Measurements from ENCODE around the gene BAAT.

BAAT gene

DNA sequence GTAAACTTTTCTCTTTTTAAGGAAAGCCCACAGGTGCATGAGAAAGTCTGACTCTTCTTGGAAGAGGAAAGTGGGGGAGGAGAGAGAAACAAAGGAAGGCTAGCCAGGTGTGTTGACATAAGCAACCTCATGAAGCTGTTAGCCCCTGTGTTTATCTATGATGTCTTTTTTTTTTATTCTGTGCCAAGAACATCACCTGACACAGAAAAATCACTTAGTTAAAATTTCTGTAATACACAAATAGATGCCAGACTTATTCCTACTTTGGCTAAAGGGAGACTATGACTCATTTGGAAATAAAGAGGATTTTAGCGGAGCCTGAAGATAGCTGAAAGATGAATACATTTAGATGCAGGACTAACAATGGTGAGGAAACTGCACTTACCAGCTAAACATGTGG, 58.3 kb downstream of the BAAT start:
- H2AFZ ChIP-seq (ENCODE audit: low read depth, low read length) = no peak overlapping the region
- no peak overlapping the region for H3K4me2 ChIP-seq (ENCODE audit: low read length)
- H3K27ac ChIP-seq (ENCODE audit: low read length) = no peak overlapping the region
- H3K9me3 ChIP-seq (ENCODE audit: insufficient read depth, low read length) = no peaks in the 10 kb centered on the region
- H3K4me1 ChIP-seq (ENCODE audit: low read length) = no peaks in the 10 kb centered on the region
- no peaks in the 10 kb centered on the region for H4K20me1 ChIP-seq (ENCODE audit: insufficient read depth, low read length)
- TF ChIP-seq CTCF (IDR thresholded peaks at IDR 0.05; ENCODE audit: low read depth, low read length) = no peak
- H3K9ac ChIP-seq (ENCODE audit: low read length) = no peak overlapping the region
- H3K27me3 ChIP-seq (ENCODE audit: low read depth, low read length) = no peaks in the 10 kb centered on the region
- H3K36me3 ChIP-seq (replicated peaks; ENCODE audit: low read depth, low read length) = no peaks in the 10 kb centered on the region
- no peaks in the 10 kb centered on the region for H3K79me2 ChIP-seq (ENCODE audit: low read length)
- no peak overlapping the region for H3K4me3 ChIP-seq (ENCODE audit: low read length)

GRCh38 chr9:101326035-101326434, 58.8 kb downstream of the BAAT start:
- no peaks in the 10 kb centered on the region for H3K27me3 ChIP-seq (ENCODE audit: low read depth, low read length)
- H3K9me3 ChIP-seq (ENCODE audit: insufficient read depth, low read length) = no peaks in the 10 kb centered on the region

GRCh38 chr9:101325053-101325452, 59.8 kb downstream of the BAAT start:
- H3K4me2 ChIP-seq (ENCODE audit: low read length) = no peak overlapping the region

More at GRCh38 chr9:101326035-101326434, 58.8 kb downstream of the BAAT start:
- TF ChIP-seq EZH2phosphoT487 (IDR thresholded peaks at IDR 0.05; ENCODE audit: low read depth) (no peak), CTCF (IDR thresholded peaks at IDR 0.05; ENCODE audit: low read depth, low read length) (no peak)
- Histone ChIP-seq H3K4me1 (ENCODE audit: low read length) (no peaks in the 10 kb centered on the region), H2AFZ (ENCODE audit: low read depth, low read length) (no peak overlapping the region), H3K36me3 (replicated peaks; ENCODE audit: low read depth, low read length) (no peaks in the 10 kb centered on the region), H3K9ac (ENCODE audit: low read length) (no peak overlapping the region), H3K4me3 (ENCODE audit: low read length) (no peak overlapping the region), H3K79me2 (ENCODE audit: low read length) (no peaks in the 10 kb centered on the region), H4K20me1 (ENCODE audit: insufficient read depth, low read length) (no peaks in the 10 kb centered on the region), H3K4me2 (ENCODE audit: low read length) (no peak overlapping the region), H3K27ac (ENCODE audit: low read length) (no peak overlapping the region)

DNA sequence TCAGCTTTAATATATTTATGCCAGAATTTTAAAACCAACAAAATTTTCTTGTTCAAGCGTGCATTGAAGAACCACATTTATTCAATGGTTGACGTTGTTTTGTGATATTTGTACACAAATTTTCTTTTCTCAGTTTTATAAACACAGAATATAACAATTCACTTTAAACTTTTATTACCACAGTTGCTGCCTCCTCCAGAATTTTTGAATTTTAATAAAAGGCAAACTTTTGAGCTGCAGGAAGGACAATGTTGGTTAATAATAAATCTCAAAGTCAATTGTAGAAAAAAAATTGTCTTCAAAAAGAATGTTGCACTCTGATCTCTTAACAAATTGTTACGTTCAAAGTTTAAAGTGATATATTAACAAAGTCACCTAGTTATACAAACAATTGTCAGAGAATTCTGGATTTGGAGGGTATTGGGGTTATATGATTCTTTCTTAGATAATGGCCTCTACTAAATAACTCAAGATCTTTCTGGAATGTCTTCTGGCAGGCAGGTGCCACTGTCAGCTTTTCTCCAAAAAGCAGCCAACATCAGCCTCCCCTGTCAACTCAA, 60.5 kb downstream of the BAAT start:
- H3K27ac ChIP-seq (ENCODE audit: low read length) = no peak overlapping the region
- TF ChIP-seq CTCF (IDR thresholded peaks at IDR 0.05; ENCODE audit: low read depth, low read length) (no peak), EZH2phosphoT487 (IDR thresholded peaks at IDR 0.05; ENCODE audit: low read depth) (no peak)
- no peaks in the 10 kb centered on the region for H3K36me3 ChIP-seq (replicated peaks; ENCODE audit: low read depth, low read length)
- no peak overlapping the region for H3K9ac ChIP-seq (ENCODE audit: low read length)
- H3K4me1 ChIP-seq (ENCODE audit: low read length) = no peaks in the 10 kb centered on the region
- H3K79me2 ChIP-seq (ENCODE audit: low read length) = no peaks in the 10 kb centered on the region
- no peak overlapping the region for H3K4me3 ChIP-seq (ENCODE audit: low read length)
- no peak overlapping the region for H3K4me2 ChIP-seq (ENCODE audit: low read length)
- no peaks in the 10 kb centered on the region for H3K9me3 ChIP-seq (ENCODE audit: insufficient read depth, low read length)
- no peak overlapping the region for H2AFZ ChIP-seq (ENCODE audit: low read depth, low read length)
- no peaks in the 10 kb centered on the region for H3K27me3 ChIP-seq (ENCODE audit: low read depth, low read length)
- H4K20me1 ChIP-seq (ENCODE audit: insufficient read depth, low read length) = no peaks in the 10 kb centered on the region

More at GRCh38 chr9:101325053-101325452, 59.8 kb downstream of the BAAT start:
- Histone ChIP-seq H3K9ac (ENCODE audit: low read length) (no peak overlapping the region), H3K4me3 (ENCODE audit: low read length) (no peak overlapping the region), H3K27me3 (ENCODE audit: low read depth, low read length) (no peaks in the 10 kb centered on the region), H3K36me3 (replicated peaks; ENCODE audit: low read depth, low read length) (no peaks in the 10 kb centered on the region), H3K4me1 (ENCODE audit: low read length) (no peaks in the 10 kb centered on the region), H4K20me1 (ENCODE audit: insufficient read depth, low read length) (no peaks in the 10 kb centered on the region), H2AFZ (ENCODE audit: low read depth, low read length) (no peak overlapping the region), H3K9me3 (ENCODE audit: insufficient read depth, low read length) (no peaks in the 10 kb centered on the region), H3K79me2 (ENCODE audit: low read length) (no peaks in the 10 kb centered on the region), H3K27ac (ENCODE audit: low read length) (no peak overlapping the region)
- TF ChIP-seq CTCF (IDR thresholded peaks at IDR 0.05; ENCODE audit: low read depth, low read length) = no peak
- no peak for TF ChIP-seq EZH2phosphoT487 (IDR thresholded peaks at IDR 0.05; ENCODE audit: low read depth)

All from OCI-LY3 (cell line).